Neural progenitor cell (in vitro differentiated cells): Measurements from ENCODE around the gene SMG9.

ENCODE experiments used
- EZH2phosphoT487 ChIP-seq: fragments of 200-600 bp; sonication (generic); IDR thresholded peaks from 2 replicates; pipeline ENCODE4 v1.6.1; 2017; ENCODE audit warnings: antibody characterized with exemption
- TF ChIP-seq, protein P1 (sequence below): fragments of 200-600 bp; sonication (generic); IDR thresholded peaks from 2 replicates; pipeline ENCODE4 v1.5.1; 2017; ENCODE audit warnings: antibody characterized with exemption, mild to moderate bottlenecking

DNA sequence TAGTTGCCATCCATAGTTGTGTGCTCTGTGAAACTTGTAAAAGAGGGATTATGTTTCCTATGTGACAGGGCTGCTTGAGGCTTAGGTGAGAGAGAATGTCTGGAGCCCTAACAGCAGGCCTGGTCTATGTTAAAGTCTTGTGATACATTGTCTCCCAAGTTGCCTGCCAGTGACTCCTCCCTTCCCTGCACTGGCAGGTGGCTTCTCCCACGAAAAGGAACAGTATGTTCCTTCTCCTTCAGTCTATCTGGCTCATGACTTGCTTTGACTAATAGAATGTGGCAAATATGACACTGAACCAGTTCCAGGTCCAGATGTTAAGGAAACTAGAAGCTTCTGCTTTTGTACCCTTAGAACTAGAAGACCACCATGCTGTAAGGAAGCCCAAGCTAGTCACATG lies 31.9 kb upstream of the SMG9 start:
- TF ChIP-seq, protein P1, sequence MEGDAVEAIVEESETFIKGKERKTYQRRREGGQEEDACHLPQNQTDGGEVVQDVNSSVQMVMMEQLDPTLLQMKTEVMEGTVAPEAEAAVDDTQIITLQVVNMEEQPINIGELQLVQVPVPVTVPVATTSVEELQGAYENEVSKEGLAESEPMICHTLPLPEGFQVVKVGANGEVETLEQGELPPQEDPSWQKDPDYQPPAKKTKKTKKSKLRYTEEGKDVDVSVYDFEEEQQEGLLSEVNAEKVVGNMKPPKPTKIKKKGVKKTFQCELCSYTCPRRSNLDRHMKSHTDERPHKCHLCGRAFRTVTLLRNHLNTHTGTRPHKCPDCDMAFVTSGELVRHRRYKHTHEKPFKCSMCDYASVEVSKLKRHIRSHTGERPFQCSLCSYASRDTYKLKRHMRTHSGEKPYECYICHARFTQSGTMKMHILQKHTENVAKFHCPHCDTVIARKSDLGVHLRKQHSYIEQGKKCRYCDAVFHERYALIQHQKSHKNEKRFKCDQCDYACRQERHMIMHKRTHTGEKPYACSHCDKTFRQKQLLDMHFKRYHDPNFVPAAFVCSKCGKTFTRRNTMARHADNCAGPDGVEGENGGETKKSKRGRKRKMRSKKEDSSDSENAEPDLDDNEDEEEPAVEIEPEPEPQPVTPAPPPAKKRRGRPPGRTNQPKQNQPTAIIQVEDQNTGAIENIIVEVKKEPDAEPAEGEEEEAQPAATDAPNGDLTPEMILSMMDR, result no peak
- TF ChIP-seq EZH2phosphoT487, result no peak
